Heart left ventricle (tissue), 16 donors: Measurements from ENCODE around the gene ACP7. TPM values are rescaled to one million over a fixed set of nuclear protein-coding genes. Genes with fewer than 3 reads are reported as not detected.

Source experiments
- ATAC-seq, 4 donors: fragments of 200-7000 bp; cut with Tn5 transposase; one replicate each; pipeline ENCODE4 v1.9.1; 2020 to 2022; ENCODE audit warnings: moderate library complexity in 4 of 4, mild to moderate bottlenecking in 3 of 4, moderate number of reproducible peaks in 1 of 4
- DNase-seq, 5 donors: peaks; one replicate each; pipeline ENCODE4 v3.0.0-alpha.2; 2020
- H3K27ac ChIP-seq, 12 donors: fragments of 200-600 bp; sonication (generic) in 4 of 12; one replicate each; pipeline versions ENCODE4 v1.5.0 to v1.8.0; 2016 to 2022; ENCODE audit warnings: mild to moderate bottlenecking in 2 of 12
- H3K27me3 ChIP-seq, 9 donors: fragments of 200-600 bp; sonication (generic) in 2 of 9; one replicate each; pipeline versions ENCODE4 v1.5.1 to v1.8.0; 2016 to 2022; ENCODE audit warnings: mild to moderate bottlenecking in 3 of 9
- H3K36me3 ChIP-seq, 9 donors: fragments of 200-600 bp; sonication (generic) in 2 of 9; one replicate each; pipeline versions ENCODE4 v1.5.0 to v1.8.0; 2018 to 2022; ENCODE audit warnings: mild to moderate bottlenecking in 2 of 9
- H3K4me1 ChIP-seq, 12 donors: fragments of 200-600 bp; sonication (generic) in 4 of 12; one replicate each; pipeline versions ENCODE4 v1.5.0 to v1.8.0; 2016 to 2022; ENCODE audit warnings: mild to moderate bottlenecking in 3 of 12
- H3K4me3 ChIP-seq, 12 donors: fragments of 200-600 bp; sonication (generic) in 4 of 12; one replicate each; pipeline versions ENCODE4 v1.5.0 to v1.8.0; 2017 to 2022; ENCODE audit warnings: mild to moderate bottlenecking in 9 of 12, moderate library complexity in 4 of 12
- H3K9me3 ChIP-seq, 12 donors: fragments of 200-600 bp; sonication (generic) in 4 of 12; one replicate each; pipeline versions ENCODE4 v1.5.0 to v1.8.0; 2016 to 2022; ENCODE audit warnings: mild to moderate bottlenecking in 1 of 12
- POLR2A ChIP-seq, 2 donors: fragments of 450-650 bp; IDR thresholded peaks; one replicate each; pipeline ENCODE4 v1.6.1; 2017; ENCODE audit warnings: antibody characterized with exemption in 2 of 2, mild to moderate bottlenecking in 2 of 2, moderate library complexity in 2 of 2
- WGBS, 4 donors: extraction: QIAGEN DNeasy Blood & Tissue Kit in 2 of 4; methylation state at CpG; one replicate each; pipeline versions ENCODE4 v1.1.5 to v1.1.7; 2013 to 2018; 5-methylcytosine and 5-hydroxymethylcytosine counted together
- intact Hi-C, 10 donors: fragments of 100-400 bp; cut with DNase I; formaldehyde crosslinking; loops; one replicate each; pipeline versions ENCODE4 v1.11.1 to v1.14.2; 2022
- polyA plus RNA-seq, 2 donors: library from polyadenylated mRNA; stranded (reverse); fragments of 200-250 nt; gene quantifications; one replicate each; pipeline ENCODE4 v1.2.3, GENCODE V29; 2013
- total RNA-seq, 9 donors: library from RNA; depleted of rRNA in 2 of 9; stranded (reverse); fragments of >200 nt in 2 of 9; fragmentation: NEBNext Ultra II Directional in 3 of 9; extraction: Animal tissue kit (Norgen Biotek cat#: 25700) in 3 of 9; gene quantifications; one replicate each; pipeline versions ENCODE4 v1.1.0 to v1.2.4, GENCODE V29; 2016 to 2023
- TF ChIP-seq, protein P1 (sequence below), 12 donors: fragments of 200-600 bp; sonication (generic) in 4 of 12; IDR thresholded peaks; one replicate each; pipeline versions ENCODE4 v1.5.0 to v1.8.0; 2018 to 2022; ENCODE audit warnings: antibody characterized with exemption in 12 of 12, mild to moderate bottlenecking in 5 of 12
- donor health status: ischemic (EF 13 %, LVEDD 7.1; RV severe dilation, severe dysfunction).
- donor health status: healthy with polysubstance abuse.
- donor health status: DM: no; HTN: yes; CAD: no.
- donor health status: DM: no; HTN: no; CAD: no.
- donor health status: ischemic (EF 25% LVEDD 6.9; RV normal size, moderate dysfunction).
- donor health status: ischemic (EF 25% LVEDD 5.7; RV mildly dilated, moderate dysfunction).
- donor health status: healthy.
- donor health status: DM: yes; HTN: yes; CAD: no.
- donor health status: ischemic (EF 35%, LVEDD 5.7; RV mildly dilated, moderate dysfunction).
- donor health status: nonischemic (EF 11% LVEDD 7.7; RV severe dilation, severe dysfunction).
- donor health status: DM: yes; HTN: yes; CAD: no.
- donor health status: PGD.
- donor health status: ischemic (EF 29% LVEDD 5.4; RV normal size, mild dysfunction).
- donor health status: nonischemic (EF 23%, LVEDD 6.1; RV moderate dilation, normal function).

Gene ACP7
- total and polyA plus RNA-seq, 11 donors: not detected

DNA sequence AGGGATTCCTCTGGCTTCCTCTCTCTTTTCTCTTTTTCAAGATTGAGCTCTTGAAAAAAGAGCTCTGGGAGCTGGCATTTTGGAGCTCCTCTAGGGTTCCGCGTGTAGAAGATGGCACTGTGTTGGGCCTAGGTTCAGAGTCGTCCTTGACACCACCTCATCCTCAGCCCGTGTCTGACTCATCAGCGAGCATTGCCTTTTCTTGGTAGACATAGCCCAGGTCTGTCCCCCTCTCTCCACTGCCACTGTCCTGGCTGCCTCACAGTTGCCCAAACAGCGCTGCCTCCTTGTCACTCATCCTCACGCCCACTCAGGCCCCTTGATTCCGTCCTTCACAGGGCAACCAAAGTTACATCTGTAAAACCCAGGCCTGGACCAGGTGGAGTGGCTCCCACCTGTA is 66.1 kb downstream of the ACP7 start:
- Histone ChIP-seq H3K4me1 (peaks cover 0 to 13% (median 4%) of the 10 kb centered on the region in 12 donors), H3K36me3 (no peaks in the 10 kb centered on the region), H3K4me3 (no peak overlapping the region), H3K27ac (no peak overlapping the region), H3K9me3 (no peaks in the 10 kb centered on the region), H3K27me3 (no peaks in the 10 kb centered on the region)
- TF ChIP-seq POLR2A (IDR thresholded peaks at IDR 0.05): no peak
- TF ChIP-seq, protein P1, sequence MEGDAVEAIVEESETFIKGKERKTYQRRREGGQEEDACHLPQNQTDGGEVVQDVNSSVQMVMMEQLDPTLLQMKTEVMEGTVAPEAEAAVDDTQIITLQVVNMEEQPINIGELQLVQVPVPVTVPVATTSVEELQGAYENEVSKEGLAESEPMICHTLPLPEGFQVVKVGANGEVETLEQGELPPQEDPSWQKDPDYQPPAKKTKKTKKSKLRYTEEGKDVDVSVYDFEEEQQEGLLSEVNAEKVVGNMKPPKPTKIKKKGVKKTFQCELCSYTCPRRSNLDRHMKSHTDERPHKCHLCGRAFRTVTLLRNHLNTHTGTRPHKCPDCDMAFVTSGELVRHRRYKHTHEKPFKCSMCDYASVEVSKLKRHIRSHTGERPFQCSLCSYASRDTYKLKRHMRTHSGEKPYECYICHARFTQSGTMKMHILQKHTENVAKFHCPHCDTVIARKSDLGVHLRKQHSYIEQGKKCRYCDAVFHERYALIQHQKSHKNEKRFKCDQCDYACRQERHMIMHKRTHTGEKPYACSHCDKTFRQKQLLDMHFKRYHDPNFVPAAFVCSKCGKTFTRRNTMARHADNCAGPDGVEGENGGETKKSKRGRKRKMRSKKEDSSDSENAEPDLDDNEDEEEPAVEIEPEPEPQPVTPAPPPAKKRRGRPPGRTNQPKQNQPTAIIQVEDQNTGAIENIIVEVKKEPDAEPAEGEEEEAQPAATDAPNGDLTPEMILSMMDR (IDR thresholded peaks at IDR 0.05): no peak
- 92 to 94% (median 93%) methylated on average over 8 of the region's 8 CpGs for WGBS, 4 donors
- ATAC-seq (no peak), DNase-seq (no peak)
- intact Hi-C loops: no loop called here

DNA sequence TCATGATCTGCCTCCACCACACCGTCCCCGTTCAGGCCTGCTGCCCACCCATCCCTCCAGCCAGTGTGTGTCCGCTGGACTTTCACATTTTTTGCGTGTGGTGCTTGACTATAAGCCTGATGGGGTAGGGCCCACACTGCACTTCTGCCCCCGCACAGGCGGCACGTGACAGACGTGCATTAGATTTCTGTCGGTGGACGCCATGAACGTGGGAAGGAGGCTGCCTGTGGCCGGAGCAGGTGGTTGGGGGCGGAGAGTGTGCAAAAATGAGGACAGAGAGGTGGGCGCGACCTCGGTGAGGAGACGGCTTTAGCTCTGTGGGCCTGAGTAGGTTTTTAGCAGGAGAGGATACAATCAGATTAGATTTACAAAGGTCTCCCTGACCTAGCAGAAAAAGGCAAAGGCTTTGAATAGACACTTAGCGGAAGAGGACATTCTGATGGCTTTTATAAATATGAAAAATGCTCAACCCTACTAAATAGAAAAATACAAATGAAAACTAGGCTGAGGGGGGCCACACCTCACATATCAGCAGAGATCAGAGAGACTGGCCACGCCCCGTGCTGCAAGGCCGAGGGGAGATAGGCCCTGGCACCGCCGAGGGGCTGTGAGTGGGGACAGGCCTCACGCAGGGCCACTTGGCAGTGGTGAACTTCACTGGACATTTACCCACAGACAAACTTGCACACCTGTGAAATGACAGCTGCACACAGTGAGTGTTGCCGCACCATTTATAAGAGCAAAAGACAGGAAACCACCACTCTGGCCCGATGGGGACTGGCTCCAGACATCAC is 66.8 kb downstream of the ACP7 start:
- DNase-seq: no peak
- intact Hi-C loops: no loop called here

DNA sequence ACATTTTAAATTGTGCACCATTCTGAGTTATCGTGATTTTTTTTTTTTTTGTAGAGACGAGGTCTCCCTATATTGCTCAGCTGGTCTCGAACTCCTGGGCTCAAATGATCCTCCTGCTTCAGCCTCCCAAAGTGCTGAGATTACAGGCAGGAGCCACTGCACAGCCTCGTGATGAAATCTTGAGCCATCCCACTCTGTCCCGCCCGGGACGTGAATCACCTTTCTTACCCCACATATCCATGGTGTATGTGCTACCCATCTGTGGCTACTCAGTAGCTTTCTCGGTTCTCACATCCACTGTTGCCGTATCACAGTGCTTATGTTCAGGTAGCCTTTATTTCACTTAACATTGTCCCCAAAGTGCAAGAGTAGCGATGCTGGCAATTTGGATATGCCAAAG is 67.9 kb downstream of the ACP7 start:
- no peak overlapping the region for H3K27ac ChIP-seq
- no peak overlapping the region for H3K4me3 ChIP-seq
- no peak for ATAC-seq
- no peaks in the 10 kb centered on the region for H3K36me3 ChIP-seq
- no peak for DNase-seq
- TF ChIP-seq, protein P1 (IDR thresholded peaks at IDR 0.05): no peak
- no peak for TF ChIP-seq POLR2A (IDR thresholded peaks at IDR 0.05)
- H3K4me1 ChIP-seq: peaks cover 0 to 13% (median 6%) of the 10 kb centered on the region in 12 donors
- 90 to 96% (median 94%) methylated on average over 10 of the region's 10 CpGs for WGBS, 4 donors
- intact Hi-C loops: no loop called here
- H3K27me3 ChIP-seq: no peaks in the 10 kb centered on the region
- H3K9me3 ChIP-seq: no peaks in the 10 kb centered on the region

More for the DNA sequence above, 66.8 kb downstream of the ACP7 start:
- peaks cover 0 to 8% (median 0%) of the 10 kb centered on the region in 12 donors for H3K4me1 ChIP-seq
- WGBS, 4 donors: 87 to 90% (median 88%) methylated on average over 26 of the region's 26 CpGs
- H3K27ac ChIP-seq: no peak overlapping the region
- ATAC-seq: no peak
- TF ChIP-seq POLR2A (IDR thresholded peaks at IDR 0.05): no peak
- TF ChIP-seq, protein P1 (IDR thresholded peaks at IDR 0.05): no peak
- no peaks in the 10 kb centered on the region for H3K27me3 ChIP-seq
- no peak overlapping the region for H3K4me3 ChIP-seq
- H3K9me3 ChIP-seq: no peaks in the 10 kb centered on the region
- no peaks in the 10 kb centered on the region for H3K36me3 ChIP-seq

DNA sequence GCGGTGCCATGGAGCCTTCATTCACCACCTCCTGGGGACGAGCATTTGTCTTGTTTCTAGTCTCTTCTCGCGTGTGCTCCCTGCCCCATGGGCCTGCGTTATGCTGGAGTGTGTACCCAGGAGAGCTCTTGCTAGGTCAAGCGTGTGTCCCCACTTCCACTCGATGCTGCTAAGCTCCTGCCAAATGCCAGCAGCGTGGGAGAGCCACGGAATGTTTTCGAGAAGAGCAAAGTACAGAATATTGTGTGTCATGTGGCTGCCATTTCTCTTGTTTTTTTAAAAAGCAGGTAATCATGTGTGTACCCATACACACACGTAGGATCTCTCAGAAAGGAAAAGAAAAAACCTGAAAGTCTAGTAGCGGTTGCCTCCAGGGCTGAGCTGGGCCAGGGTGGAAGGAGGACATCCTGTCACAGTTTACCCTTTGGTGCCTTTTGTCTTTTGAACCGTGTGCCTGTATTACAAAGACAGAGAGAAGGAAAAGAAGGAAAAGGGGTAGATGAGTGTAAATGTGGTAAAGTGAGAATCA is 70.0 kb downstream of the ACP7 start:
- intact Hi-C loops: no loop called here
- H3K36me3 ChIP-seq: no peaks in the 10 kb centered on the region
- H3K9me3 ChIP-seq: no peaks in the 10 kb centered on the region
- ATAC-seq: no peak
- 82 to 84% (median 82%) methylated on average over 13 of the region's 13 CpGs for WGBS, 4 donors
- H3K27ac ChIP-seq: no peak overlapping the region
- no peak for DNase-seq
- TF ChIP-seq POLR2A (IDR thresholded peaks at IDR 0.05): no peak
- TF ChIP-seq, protein P1 (IDR thresholded peaks at IDR 0.05): no peak
- no peak overlapping the region for H3K4me3 ChIP-seq
- H3K27me3 ChIP-seq: no peaks in the 10 kb centered on the region
- peaks cover 0 to 28% (median 9%) of the 10 kb centered on the region in 12 donors for H3K4me1 ChIP-seq
